Stomach (tissue), 9 donors: ENCODE measurements around the gene ANLN. TPM values are rescaled to one million over a fixed set of nuclear protein-coding genes. Genes with fewer than 3 reads are reported as not detected.
A peak's percentile ranks its signal among the peaks of the same experiment; 100 is the strongest.

Experiments
- DNase-seq, 2 donors: peaks; one replicate each; pipeline versions ENCODE4 v3.0.0 to v3.0.0-alpha.2; 2013 to 2019
- H3K27ac ChIP-seq, 5 donors: fragments of 200-600 bp in 4 of 5; sonication (generic) in 4 of 5; one replicate each; pipeline ENCODE4 v1.5.1; 2013 to 2019; ENCODE audit warnings: mild to moderate bottlenecking in 1 of 5, moderate library complexity in 1 of 5
- H3K27me3 ChIP-seq, 3 donors: fragments of 200-600 bp; sonication (generic); one replicate each; pipeline ENCODE4 v1.5.1; 2017 to 2019; ENCODE audit warnings: mixed run types in 1 of 3
- H3K36me3 ChIP-seq, 4 donors: fragments of 200-600 bp; sonication (generic); 1 replicate in 3 of 4; 2 replicates in 1 of 4; pipeline ENCODE4 v1.5.1; 2016 to 2019
- H3K4me1 ChIP-seq, 4 donors: fragments of 200-600 bp; sonication (generic); one replicate each; pipeline ENCODE4 v1.5.1; 2016 to 2019
- H3K4me3 ChIP-seq, 4 donors: fragments of 200-600 bp; sonication (generic) in 3 of 4; one replicate each; pipeline ENCODE4 v1.5.1; 2016 to 2019; ENCODE audit warnings: mild to moderate bottlenecking in 1 of 4
- H3K9me3 ChIP-seq, 4 donors: fragments of 200-600 bp; sonication (generic); one replicate each; pipeline ENCODE4 v1.5.1; 2016 to 2019
- CTCF ChIP-seq, 7 experiments: fragments of 450-650 bp in 4 of 7; fragments of 200-600 bp in 3 of 7; sonication (generic) in 3 of 7; IDR thresholded peaks; one replicate each; pipeline ENCODE4 v1.5.1; 2016 to 2019; ENCODE audit warnings: antibody characterized with exemption in 7 of 7, control low read depth in 2 of 7, mild to moderate bottlenecking in 1 of 7
- EP300 ChIP-seq: sonication (generic); formaldehyde crosslinking; IDR thresholded peaks from one replicate; pipeline ENCODE4 v1.6.1; 2017; ENCODE audit warnings: antibody characterized with exemption
- POLR2A ChIP-seq, 4 donors: fragments of 450-650 bp; IDR thresholded peaks; one replicate each; pipeline ENCODE4 v1.6.1; 2016; ENCODE audit warnings: antibody characterized with exemption in 4 of 4, control low read depth in 2 of 4, mild to moderate bottlenecking in 1 of 4, moderate library complexity in 1 of 4
- POLR2AphosphoS5 ChIP-seq, 3 donors: sonication (generic); formaldehyde crosslinking; IDR thresholded peaks; one replicate each; pipeline ENCODE4 v1.6.1; 2016; ENCODE audit warnings: antibody characterized with exemption in 3 of 3
- WGBS, 5 donors: extraction: QIAGEN DNeasy Blood & Tissue Kit in 3 of 5; methylation state at CpG; one replicate each; pipeline versions ENCODE4 v1.1.5 to v1.1.7; 2013 to 2018; 5-methylcytosine and 5-hydroxymethylcytosine counted together
- intact Hi-C: fragments of 100-400 bp; cut with DNase I; formaldehyde crosslinking; loops from one replicate; pipeline ENCODE4 v1.15.1; 2023; ENCODE audit warnings: low total_unique reads
- polyA plus RNA-seq, 3 donors: library from polyadenylated mRNA; stranded (reverse); fragments of 200-250 nt; gene quantifications; one replicate each; pipeline ENCODE4 v1.2.3, GENCODE V29; 2013
- total RNA-seq, 5 donors: library from RNA; depleted of rRNA; stranded (reverse); fragments of >200 nt; gene quantifications; one replicate each; pipeline versions ENCODE4 v1.1.0 to v1.2.3, GENCODE V29; 2014 to 2016
- donor health status: healthy with polysubstance abuse.
- donor health status: Bipolar disorder and iron deficiency.
- donor health status: healthy.

Gene ANLN
- total and polyA plus RNA-seq, 8 donors: 3.5 to 25.2 (median 12.6) TPM

DNA sequence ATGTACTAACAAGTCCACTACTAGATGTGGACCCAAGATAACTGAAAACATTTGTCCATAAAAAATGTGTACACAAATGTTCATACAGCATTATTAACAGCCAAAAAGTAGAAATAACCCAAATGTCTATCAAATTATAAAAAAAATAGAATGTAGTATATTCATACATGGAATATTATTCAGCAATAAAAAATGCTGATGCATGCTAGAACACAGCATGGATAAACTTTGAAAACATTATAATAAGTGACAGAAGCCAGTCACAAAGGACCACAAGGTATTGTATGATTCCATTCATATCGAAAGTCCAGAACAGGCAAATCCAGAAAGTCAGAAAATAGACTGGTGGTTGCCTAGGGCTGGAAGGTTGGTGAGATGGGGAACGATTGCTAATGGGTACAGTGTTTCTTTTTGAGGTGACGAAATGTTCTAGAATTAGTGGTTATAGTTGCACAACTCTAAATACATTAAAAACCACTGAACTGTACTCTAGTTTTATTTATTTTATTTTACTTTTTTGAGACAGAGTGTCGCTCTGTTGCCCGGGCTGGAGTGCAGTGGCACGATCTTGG lies 43.3 kb upstream of the ANLN start:
- 91 to 94% (median 91%) methylated on average over 6 of the region's 6 CpGs for WGBS, 5 donors
- intact Hi-C loops: no loop called here
- Histone ChIP-seq H3K27me3 (no peaks in the 10 kb centered on the region), H3K27ac (no peak overlapping the region), H3K9me3 (no peaks in the 10 kb centered on the region), H3K4me1 (peaks cover 3 to 24% (median 8%) of the 10 kb centered on the region in 4 donors), H3K4me3 (no peak overlapping the region), H3K36me3 (no peaks in the 10 kb centered on the region)
- TF ChIP-seq CTCF (IDR thresholded peaks at IDR 0.05) (no peak), POLR2AphosphoS5 (IDR thresholded peaks at IDR 0.05) (no peak), POLR2A (IDR thresholded peaks at IDR 0.05) (no peak), EP300 (no peak)
- DNase-seq: no peak

GRCh38 chr7:36348256-36348655 lies 41.4 kb upstream of the ANLN start:
- TF ChIP-seq EP300 (no peak), CTCF (IDR thresholded peaks at IDR 0.05) (no peak), POLR2AphosphoS5 (IDR thresholded peaks at IDR 0.05) (no peak), POLR2A (IDR thresholded peaks at IDR 0.05) (no peak)
- no peaks in the 10 kb centered on the region for H3K9me3 ChIP-seq
- H3K27ac ChIP-seq: no peak overlapping the region
- H3K4me3 ChIP-seq: no peak overlapping the region
- DNase-seq: peak in 1 of 2 donors; percentile 25
- no peaks in the 10 kb centered on the region for H3K36me3 ChIP-seq
- peaks cover 3 to 24% (median 8%) of the 10 kb centered on the region in 4 donors for H3K4me1 ChIP-seq
- no peaks in the 10 kb centered on the region for H3K27me3 ChIP-seq
- intact Hi-C loops: no loop called here

- peak overlapping the region in 2 of 5 donors; percentile 3 to 31 for H3K27ac ChIP-seq
- H3K36me3 ChIP-seq: no peaks in the 10 kb centered on the region
- no peaks in the 10 kb centered on the region for H3K27me3 ChIP-seq
- no peak overlapping the region for H3K4me3 ChIP-seq
- no peak for DNase-seq
- TF ChIP-seq EP300: no peak
- TF ChIP-seq CTCF (IDR thresholded peaks at IDR 0.05): no peak
- TF ChIP-seq POLR2A (IDR thresholded peaks at IDR 0.05): no peak
- TF ChIP-seq POLR2AphosphoS5 (IDR thresholded peaks at IDR 0.05): no peak
- H3K4me1 ChIP-seq: peaks cover 3 to 24% (median 8%) of the 10 kb centered on the region in 4 donors
- 83 to 96% (median 91%) methylated on average over 3 of the region's 3 CpGs for WGBS, 5 donors
- intact Hi-C loops: no loop called here
- H3K9me3 ChIP-seq: no peaks in the 10 kb centered on the region
Observed at GRCh38 chr7:36348771-36349170, 40.9 kb upstream of the ANLN start.

DNA sequence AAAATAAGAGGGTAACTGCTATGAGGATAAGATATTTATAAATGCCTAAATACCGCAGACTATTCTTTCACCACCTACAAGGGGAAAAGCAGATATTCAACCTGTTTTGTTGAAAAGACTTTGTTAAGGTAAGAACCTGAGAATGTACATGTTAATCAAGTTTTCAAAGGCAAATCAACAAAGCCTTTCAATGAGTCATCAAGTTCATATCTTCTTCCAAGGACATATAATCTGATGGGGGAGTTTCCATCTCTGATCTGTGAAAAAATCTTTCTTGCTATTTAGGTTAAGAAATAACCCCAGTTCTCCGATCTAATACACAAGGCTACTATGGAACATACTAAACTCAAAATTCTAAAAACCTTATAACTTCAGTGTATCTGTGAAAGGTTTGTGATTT lies 40.0 kb upstream of the ANLN start:
- no peaks in the 10 kb centered on the region for H3K27me3 ChIP-seq
- WGBS, 5 donors: 44 to 67% (median 62%) methylated on average over 2 of the region's 2 CpGs
- H3K4me1 ChIP-seq: peaks cover 3 to 24% (median 12%) of the 10 kb centered on the region in 4 donors
- no peak for DNase-seq
- H3K4me3 ChIP-seq: no peak overlapping the region
- intact Hi-C loops: no loop called here
- H3K9me3 ChIP-seq: no peaks in the 10 kb centered on the region
- TF ChIP-seq EP300: no peak
- no peak for TF ChIP-seq POLR2A (IDR thresholded peaks at IDR 0.05)
- no peaks in the 10 kb centered on the region for H3K36me3 ChIP-seq
- peak overlapping the region in 4 of 5 donors; percentile 3 to 55 (median 32) for H3K27ac ChIP-seq

DNA sequence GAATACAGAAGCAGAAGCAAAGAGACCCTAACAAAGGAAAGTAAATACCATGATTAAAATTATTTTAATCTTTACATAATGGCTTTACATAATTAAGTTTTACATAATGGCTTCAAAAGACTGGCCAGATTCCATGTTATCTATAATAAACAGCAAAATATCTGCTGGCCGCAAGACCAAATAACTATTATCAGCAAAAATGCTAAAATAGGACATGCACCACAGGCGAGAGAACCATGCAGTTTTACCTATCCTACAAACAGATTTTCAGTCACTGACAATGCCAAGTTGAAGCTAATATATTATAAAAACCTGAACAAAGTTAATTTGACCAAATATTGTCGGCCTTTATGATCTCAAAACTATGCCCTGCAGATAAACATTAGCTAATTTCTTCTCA lies 34.2 kb upstream of the ANLN start:
- TF ChIP-seq EP300 (no peak), POLR2A (IDR thresholded peaks at IDR 0.05) (no peak), CTCF (IDR thresholded peaks at IDR 0.05) (no peak), POLR2AphosphoS5 (IDR thresholded peaks at IDR 0.05) (no peak)
- WGBS, 5 donors: 32 to 68% (median 44%) methylated on average over 3 of the region's 3 CpGs
- intact Hi-C loops: no loop called here
- Histone ChIP-seq H3K4me1 (peaks cover 0 to 55% (median 16%) of the 10 kb centered on the region in 4 donors), H3K9me3 (no peaks in the 10 kb centered on the region), H3K27me3 (no peaks in the 10 kb centered on the region), H3K27ac (peak overlapping the region in 2 of 5 donors; percentile 24 to 53), H3K4me3 (no peak overlapping the region), H3K36me3 (peaks cover 0 to 6% (median 0%) of the 10 kb centered on the region in 4 donors)
- no peak for DNase-seq
